HL-60 (cell line): ENCODE results near the gene PTGR3.

Source experiments
- DNase-seq, 2 experiments: peaks; one replicate each; pipeline ENCODE4 v3.0.0-alpha.2; 2010 to 2020; ENCODE audit warnings: low read depth in 1 of 2, low spot score in 1 of 2
- H3K27ac ChIP-seq: fragments of 250-450 bp; sonication (Bioruptor Pico); replicated peaks from 2 replicates; pipeline ENCODE4 v1.5.1; 2020; ENCODE audit warnings: mild to moderate bottlenecking, moderate library complexity
- H3K27me3 ChIP-seq: fragments of 250-450 bp; sonication (Bioruptor Pico); 2 replicates; pipeline ENCODE4 v1.5.1; 2021; ENCODE audit warnings: mild to moderate bottlenecking, moderate library complexity; ENCODE audit not compliant: insufficient read depth, poor library complexity, severe bottlenecking
- H3K4me3 ChIP-seq: replicated peaks from 2 replicates; pipeline ENCODE4 v1.5.1; 2011; ENCODE audit warnings: mild to moderate bottlenecking, control low read depth, low read length; ENCODE audit not compliant: insufficient read depth
- GABPA ChIP-seq: IDR thresholded peaks from 2 replicates; pipeline ENCODE4 v1.6.1; 2012; ENCODE audit warnings: low read depth
- POLR2AphosphoS5 ChIP-seq: IDR thresholded peaks from 2 replicates; pipeline ENCODE4 v1.6.1; 2012; ENCODE audit warnings: low read depth
- SPI1 ChIP-seq: IDR thresholded peaks from 2 replicates; pipeline ENCODE4 v1.6.1; 2012; ENCODE audit warnings: low read depth, mild to moderate bottlenecking, borderline replicate concordance
- TF ChIP-seq, protein P1 (sequence below): IDR thresholded peaks from 2 replicates; pipeline ENCODE4 v1.6.1; 2012; ENCODE audit warnings: low read depth; ENCODE audit not compliant: insufficient replicate concordance
- TF ChIP-seq, protein P2 (sequence below): IDR thresholded peaks from one replicate; pipeline ENCODE4 v1.5.1; 2011; ENCODE audit warnings: low read length, control low read depth, inconsistent platforms; ENCODE audit not compliant: insufficient read depth

Gene PTGR3

GRCh38 chr18:75255094-75255493 is 46.2 kb upstream of the PTGR3 start:
- H3K4me3 ChIP-seq, result no peak overlapping the region
- no peaks in the 10 kb centered on the region for H3K27me3 ChIP-seq
- no peak for DNase-seq
- TF ChIP-seq, protein P1, sequence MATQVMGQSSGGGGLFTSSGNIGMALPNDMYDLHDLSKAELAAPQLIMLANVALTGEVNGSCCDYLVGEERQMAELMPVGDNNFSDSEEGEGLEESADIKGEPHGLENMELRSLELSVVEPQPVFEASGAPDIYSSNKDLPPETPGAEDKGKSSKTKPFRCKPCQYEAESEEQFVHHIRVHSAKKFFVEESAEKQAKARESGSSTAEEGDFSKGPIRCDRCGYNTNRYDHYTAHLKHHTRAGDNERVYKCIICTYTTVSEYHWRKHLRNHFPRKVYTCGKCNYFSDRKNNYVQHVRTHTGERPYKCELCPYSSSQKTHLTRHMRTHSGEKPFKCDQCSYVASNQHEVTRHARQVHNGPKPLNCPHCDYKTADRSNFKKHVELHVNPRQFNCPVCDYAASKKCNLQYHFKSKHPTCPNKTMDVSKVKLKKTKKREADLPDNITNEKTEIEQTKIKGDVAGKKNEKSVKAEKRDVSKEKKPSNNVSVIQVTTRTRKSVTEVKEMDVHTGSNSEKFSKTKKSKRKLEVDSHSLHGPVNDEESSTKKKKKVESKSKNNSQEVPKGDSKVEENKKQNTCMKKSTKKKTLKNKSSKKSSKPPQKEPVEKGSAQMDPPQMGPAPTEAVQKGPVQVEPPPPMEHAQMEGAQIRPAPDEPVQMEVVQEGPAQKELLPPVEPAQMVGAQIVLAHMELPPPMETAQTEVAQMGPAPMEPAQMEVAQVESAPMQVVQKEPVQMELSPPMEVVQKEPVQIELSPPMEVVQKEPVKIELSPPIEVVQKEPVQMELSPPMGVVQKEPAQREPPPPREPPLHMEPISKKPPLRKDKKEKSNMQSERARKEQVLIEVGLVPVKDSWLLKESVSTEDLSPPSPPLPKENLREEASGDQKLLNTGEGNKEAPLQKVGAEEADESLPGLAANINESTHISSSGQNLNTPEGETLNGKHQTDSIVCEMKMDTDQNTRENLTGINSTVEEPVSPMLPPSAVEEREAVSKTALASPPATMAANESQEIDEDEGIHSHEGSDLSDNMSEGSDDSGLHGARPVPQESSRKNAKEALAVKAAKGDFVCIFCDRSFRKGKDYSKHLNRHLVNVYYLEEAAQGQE, result no peak
- no peak for TF ChIP-seq POLR2AphosphoS5
- TF ChIP-seq, protein P2, sequence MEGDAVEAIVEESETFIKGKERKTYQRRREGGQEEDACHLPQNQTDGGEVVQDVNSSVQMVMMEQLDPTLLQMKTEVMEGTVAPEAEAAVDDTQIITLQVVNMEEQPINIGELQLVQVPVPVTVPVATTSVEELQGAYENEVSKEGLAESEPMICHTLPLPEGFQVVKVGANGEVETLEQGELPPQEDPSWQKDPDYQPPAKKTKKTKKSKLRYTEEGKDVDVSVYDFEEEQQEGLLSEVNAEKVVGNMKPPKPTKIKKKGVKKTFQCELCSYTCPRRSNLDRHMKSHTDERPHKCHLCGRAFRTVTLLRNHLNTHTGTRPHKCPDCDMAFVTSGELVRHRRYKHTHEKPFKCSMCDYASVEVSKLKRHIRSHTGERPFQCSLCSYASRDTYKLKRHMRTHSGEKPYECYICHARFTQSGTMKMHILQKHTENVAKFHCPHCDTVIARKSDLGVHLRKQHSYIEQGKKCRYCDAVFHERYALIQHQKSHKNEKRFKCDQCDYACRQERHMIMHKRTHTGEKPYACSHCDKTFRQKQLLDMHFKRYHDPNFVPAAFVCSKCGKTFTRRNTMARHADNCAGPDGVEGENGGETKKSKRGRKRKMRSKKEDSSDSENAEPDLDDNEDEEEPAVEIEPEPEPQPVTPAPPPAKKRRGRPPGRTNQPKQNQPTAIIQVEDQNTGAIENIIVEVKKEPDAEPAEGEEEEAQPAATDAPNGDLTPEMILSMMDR, result no peak
- TF ChIP-seq GABPA, result no peak
- no peak overlapping the region for H3K27ac ChIP-seq

GRCh38 chr18:75253784-75254183 is 44.8 kb upstream of the PTGR3 start:
- DNase-seq, result no peak
- no peaks in the 10 kb centered on the region for H3K27me3 ChIP-seq

GRCh38 chr18:75253043-75253442 is 44.1 kb upstream of the PTGR3 start:
- H3K4me3 ChIP-seq, result no peak overlapping the region
- TF ChIP-seq, protein P1, result no peak
- TF ChIP-seq GABPA (no peak), SPI1 (no peak), POLR2AphosphoS5 (no peak)
- TF ChIP-seq, protein P2, result no peak
- no peak overlapping the region for H3K27ac ChIP-seq
- no peak for DNase-seq
- no peaks in the 10 kb centered on the region for H3K27me3 ChIP-seq

More at GRCh38 chr18:75253784-75254183, 44.8 kb upstream of the PTGR3 start:
- H3K27ac ChIP-seq, result no peak overlapping the region
- TF ChIP-seq GABPA (no peak), POLR2AphosphoS5 (no peak)
- TF ChIP-seq, protein P1, result no peak
- no peak overlapping the region for H3K4me3 ChIP-seq

- TF ChIP-seq, protein P2, result no peak
- TF ChIP-seq POLR2AphosphoS5 (no peak), SPI1 (no peak), GABPA (no peak)
- TF ChIP-seq, protein P1, result no peak
- H3K27ac ChIP-seq, result no peak overlapping the region
- H3K27me3 ChIP-seq, result no peaks in the 10 kb centered on the region
- no peak overlapping the region for H3K4me3 ChIP-seq
- DNase-seq, result no peak
Measured at GRCh38 chr18:75252136-75252535, 43.2 kb upstream of the PTGR3 start.
